ENCODE data around the gene FCRL6. TPM values are rescaled to one million over a fixed set of nuclear protein-coding genes. Genes with fewer than 3 reads are reported as not detected.

The FCRL6 gene
- total and polyA plus RNA-seq, 2 of the 13 experiments (the other 11 are each of a cell fraction or from before 2014, with no cell fraction given), result not detected

GRCh38 chr1:159817276-159818041 is 15.3 kb downstream of the FCRL6 start (continued):
- TF ChIP-seq ZNF724P (CRISPR knock-in tag; IDR thresholded peaks at IDR 0.05; ENCODE audit: borderline replicate concordance) (no peak), PRDM10 (CRISPR knock-in tag; IDR thresholded peaks at IDR 0.05; ENCODE audit: low read depth) (peak; percentile 98), HNRNPL (IDR thresholded peaks at IDR 0.05; ENCODE audit: low read depth, low read length) (no peak), CEBPG (CRISPR knock-in tag; IDR thresholded peaks at IDR 0.05) (peak; percentile 34; the same call in 1 of the 2 replicates), ZNF747 (CRISPR knock-in tag; IDR thresholded peaks at IDR 0.05; ENCODE audit: borderline replicate concordance) (no peak), ZNF296 (CRISPR knock-in tag; conservative IDR thresholded peaks at IDR 0.05) (no peak), ZMYM2 (CRISPR knock-in tag; IDR thresholded peaks at IDR 0.05) (no peak), EP300 (IDR thresholded peaks at IDR 0.05; ENCODE audit: low read depth in 2 of 2, low read length in 2 of 2) (peak in 1 of 2 experiments; percentile 19; a peak in 1 of 4 replicates), EP300 (CRISPR knock-in tag; IDR thresholded peaks at IDR 0.05; ENCODE audit: borderline replicate concordance) (no peak), TOE1 (CRISPR knock-in tag; IDR thresholded peaks at IDR 0.05) (no peak), SOX13 (IDR thresholded peaks at IDR 0.05) (no peak), SOX13 (CRISPR knock-in tag; conservative IDR thresholded peaks at IDR 0.05 in 1 of 2, IDR thresholded peaks at IDR 0.05 in 1 of 2) (peak in 1 of 2 experiments; percentile 6; a peak in 1 of 4 replicates), MAFK (conservative IDR thresholded peaks at IDR 0.05 in 1 of 2, IDR thresholded peaks at IDR 0.05 in 1 of 2; ENCODE audit: low read length in 2 of 2) (peak; percentile 89 to 93), FOXC1 (CRISPR knock-in tag; IDR thresholded peaks at IDR 0.05; ENCODE audit: borderline replicate concordance) (no peak), ZBTB21 (CRISPR knock-in tag; IDR thresholded peaks at IDR 0.05) (peak; percentile 51; the same call in 1 of the 2 replicates), RARA (CRISPR knock-in tag; IDR thresholded peaks at IDR 0.05) (peak; percentile 30; the same call in 1 of the 2 replicates), SRF (IDR thresholded peaks at IDR 0.05; ENCODE audit: low read depth, low read length) (no peak), ZNF10 (CRISPR knock-in tag; IDR thresholded peaks at IDR 0.05; ENCODE audit: borderline replicate concordance, low read depth) (no peak), MAX (IDR thresholded peaks at IDR 0.05) (no peak), ARID5B (CRISPR knock-in tag; IDR thresholded peaks at IDR 0.05) (peak; percentile 39; the same call in 1 of the 2 replicates)

All from HepG2 (cell line).